Activated CD4-positive, alpha-beta memory T cell treated with anti-CD3 and anti-CD28 coated beads for 36 hours (primary cell): ENCODE data around the gene CLUH. TPM values are rescaled to one million over a fixed set of nuclear protein-coding genes. Genes with fewer than 3 reads are reported as not detected.
"Not testable (repeated sequence)": the region's sequence is repeated elsewhere in the genome, so short reads cannot be mapped to it uniquely, and the experiment has no call there.

Experiments
- CTCF ChIA-PET: fragments of 350-600 bp; sonication (Branson Sonifier 250); formaldehyde crosslinking; loops from one replicate; lab custom pipeline; 2021; ENCODE audit warnings: antibody characterized with exemption, inconsistent platforms; lab: Charles Lee
- POLR2A ChIA-PET: fragments of 350-600 bp; sonication (Branson Sonifier 250); formaldehyde crosslinking; loops from one replicate; lab custom pipeline; 2021; ENCODE audit warnings: antibody characterized with exemption; lab: Charles Lee
- DNase-seq: peaks from one replicate; pipeline ENCODE4 v3.0.0-alpha.2; 2020
- H3K27ac Mint-ChIP-seq: one replicate; pipeline ENCODE4 v1.8.0; 2021; ENCODE audit warnings: mixed read lengths
- H3K27me3 Mint-ChIP-seq: one replicate; pipeline ENCODE4 v1.8.0; 2021; ENCODE audit warnings: mixed read lengths
- H3K36me3 Mint-ChIP-seq: one replicate; pipeline ENCODE4 v1.8.0; 2021; ENCODE audit warnings: mixed read lengths
- H3K4me1 Mint-ChIP-seq: one replicate; pipeline ENCODE4 v1.8.0; 2021; ENCODE audit warnings: low read depth, mixed read lengths
- H3K4me3 Mint-ChIP-seq: one replicate; pipeline ENCODE4 v1.8.0; 2021; ENCODE audit warnings: mild to moderate bottlenecking, mixed read lengths
- H3K9me3 Mint-ChIP-seq: one replicate; pipeline ENCODE4 v1.8.0; 2021; ENCODE audit warnings: mixed read lengths
- intact Hi-C: fragments of 100-400 bp; cut with micrococcal nuclease; formaldehyde crosslinking; loops from one replicate; pipeline ENCODE4 v1.15.1; 2023
- total RNA-seq, 2 experiments: library from RNA; stranded (reverse); gene quantifications; one replicate each; pipeline ENCODE4 v1.2.3, GENCODE V29; 2021

Gene CLUH
- total RNA-seq, 2 experiments from 2014 or later: 78.4 to 80.4 TPM

- Mint-ChIP-seq H3K27me3 (no peaks in the 10 kb centered on the region), H3K36me3 (peaks cover 3% of the 10 kb centered on the region), H3K27ac (peak overlapping the region; percentile 38), H3K4me1 (peaks cover 5% of the 10 kb centered on the region), H3K4me3 (no peak overlapping the region), H3K9me3 (no peaks in the 10 kb centered on the region)
- peak; percentile 8 for DNase-seq
- POLR2A ChIA-PET: interaction anchor here (0.9 kb wide), 1 partner anchor 229 kb away, joined by 3 read pairs; no protein-coding TSS in a partner anchor
- intact Hi-C loops: no loop called here
- CTCF ChIA-PET: no interaction called here
Observed at GRCh38 chr17:2688351-2689342, 22.9 kb downstream of the CLUH start.

GRCh38 chr17:2687074-2687418 lies 24.5 kb downstream of the CLUH start:
- H3K4me1 Mint-ChIP-seq: peaks cover 5% of the 10 kb centered on the region
- H3K9me3 Mint-ChIP-seq: no peaks in the 10 kb centered on the region
- H3K27ac Mint-ChIP-seq: no peak overlapping the region
- no peak for DNase-seq
- CTCF ChIA-PET: interaction anchor here (2.7 kb wide), 1 partner anchor 11 kb away, joined by 14 read pairs; no protein-coding TSS in a partner anchor
- POLR2A ChIA-PET: interaction anchor here (1.1 kb wide), 3 partner anchors 9 to 23 kb away, joined by 3 read pairs; no protein-coding TSS in a partner anchor
- H3K4me3 Mint-ChIP-seq: no peak overlapping the region
- no peaks in the 10 kb centered on the region for H3K27me3 Mint-ChIP-seq
- H3K36me3 Mint-ChIP-seq: peaks cover 7% of the 10 kb centered on the region
- intact Hi-C loops: no loop called here

GRCh38 chr17:2685696-2686095 lies 25.9 kb downstream of the CLUH start:
- POLR2A ChIA-PET: interaction anchor here (1.1 kb wide), 1 partner anchor 25 kb away, joined by 3 read pairs; no protein-coding TSS in a partner anchor
- Mint-ChIP-seq H3K4me3 (no peak overlapping the region), H3K9me3 (no peaks in the 10 kb centered on the region), H3K4me1 (peaks cover 5% of the 10 kb centered on the region), H3K27ac (no peak overlapping the region), H3K27me3 (no peaks in the 10 kb centered on the region), H3K36me3 (peaks cover 18% of the 10 kb centered on the region)
- CTCF ChIA-PET: interaction anchor here (1.1 to 2.7 kb wide), 2 partner anchors 10 to 303 kb away, joined by 4 to 14 read pairs; no protein-coding TSS in a partner anchor
- intact Hi-C loops: no loop called here
- peak; percentile 7 for DNase-seq

GRCh38 chr17:2684549-2684948 lies 27.0 kb downstream of the CLUH start:
- peak; percentile 7 for DNase-seq
- peaks cover 5% of the 10 kb centered on the region for H3K4me1 Mint-ChIP-seq
- intact Hi-C loops: no loop called here
- no peak overlapping the region for H3K4me3 Mint-ChIP-seq
- POLR2A ChIA-PET: no interaction called here
- H3K9me3 Mint-ChIP-seq: no peaks in the 10 kb centered on the region
- peaks cover 26% of the 10 kb centered on the region for H3K36me3 Mint-ChIP-seq
- H3K27ac Mint-ChIP-seq: no peak overlapping the region
- CTCF ChIA-PET: no interaction called here
- H3K27me3 Mint-ChIP-seq: no peaks in the 10 kb centered on the region

GRCh38 chr17:2683912-2684311 lies 27.7 kb downstream of the CLUH start:
- Mint-ChIP-seq H3K4me3 (no peak overlapping the region), H3K4me1 (peaks cover under 1% of the 10 kb centered on the region), H3K27ac (no peak overlapping the region), H3K27me3 (no peaks in the 10 kb centered on the region), H3K9me3 (no peaks in the 10 kb centered on the region), H3K36me3 (peaks cover 30% of the 10 kb centered on the region)
- POLR2A ChIA-PET: no interaction called here
- DNase-seq: peak; percentile 7
- CTCF ChIA-PET: interaction anchor here (1.1 kb wide), 1 partner anchor 8 kb away, joined by 3 read pairs; no protein-coding TSS in a partner anchor
- intact Hi-C loops: no loop called here

- ChIA-PET CTCF (no interaction called here), POLR2A (no interaction called here)
- H3K36me3 Mint-ChIP-seq: peaks cover 31% of the 10 kb centered on the region
- intact Hi-C loops: no loop called here
- DNase-seq: no peak
- no peaks in the 10 kb centered on the region for H3K27me3 Mint-ChIP-seq
- no peaks in the 10 kb centered on the region for H3K4me1 Mint-ChIP-seq
- H3K4me3 Mint-ChIP-seq: no peak overlapping the region
- no peaks in the 10 kb centered on the region for H3K9me3 Mint-ChIP-seq
- H3K27ac Mint-ChIP-seq: no peak overlapping the region
Observed at GRCh38 chr17:2682176-2682938, 29.2 kb downstream of the CLUH start.

GRCh38 chr17:2681650-2682049 lies 29.9 kb downstream of the CLUH start:
- ChIA-PET POLR2A (no interaction called here), CTCF (no interaction called here)
- Mint-ChIP-seq H3K9me3 (no peaks in the 10 kb centered on the region), H3K4me3 (no peak overlapping the region), H3K27me3 (no peaks in the 10 kb centered on the region), H3K4me1 (no peaks in the 10 kb centered on the region), H3K27ac (no peak overlapping the region), H3K36me3 (peaks cover 35% of the 10 kb centered on the region)
- DNase-seq: no peak
- intact Hi-C loops: no loop called here

GRCh38 chr17:2680961-2681360 lies 30.6 kb downstream of the CLUH start:
- intact Hi-C loops: no loop called here
- H3K27me3 Mint-ChIP-seq: no peaks in the 10 kb centered on the region
- H3K9me3 Mint-ChIP-seq: no peaks in the 10 kb centered on the region
- peaks cover 38% of the 10 kb centered on the region for H3K36me3 Mint-ChIP-seq
- H3K4me1 Mint-ChIP-seq: no peaks in the 10 kb centered on the region
- ChIA-PET POLR2A (no interaction called here), CTCF (no interaction called here)
- H3K4me3 Mint-ChIP-seq: no peak overlapping the region
- no peak for DNase-seq
- H3K27ac Mint-ChIP-seq: no peak overlapping the region

GRCh38 chr17:2679247-2679646 lies 32.3 kb downstream of the CLUH start:
- H3K27ac Mint-ChIP-seq, intact Hi-C loops, H3K4me1 Mint-ChIP-seq, DNase-seq, CTCF ChIA-PET, H3K27me3 Mint-ChIP-seq, POLR2A ChIA-PET, H3K9me3 Mint-ChIP-seq, H3K4me3 Mint-ChIP-seq: not testable (repeated sequence)
- peaks cover 45% of the 10 kb centered on the region for H3K36me3 Mint-ChIP-seq

GRCh38 chr17:2672026-2672425 lies 39.5 kb downstream of the CLUH start:
- Mint-ChIP-seq H3K4me3 (no peak overlapping the region), H3K9me3 (no peaks in the 10 kb centered on the region), H3K27me3 (no peaks in the 10 kb centered on the region), H3K4me1 (peaks cover 7% of the 10 kb centered on the region), H3K36me3 (peaks cover 42% of the 10 kb centered on the region), H3K27ac (no peak overlapping the region)
- intact Hi-C loops: no loop called here
- ChIA-PET CTCF (no interaction called here), POLR2A (no interaction called here)
- DNase-seq: no peak

- DNase-seq, H3K27me3 Mint-ChIP-seq, H3K9me3 Mint-ChIP-seq, intact Hi-C loops, POLR2A ChIA-PET, H3K4me3 Mint-ChIP-seq: not testable (repeated sequence)
- Mint-ChIP-seq H3K27ac (peak overlapping the region; percentile 18), H3K36me3 (peaks cover 13% of the 10 kb centered on the region), H3K4me1 (peaks cover 38% of the 10 kb centered on the region)
- CTCF ChIA-PET: interaction anchor here (0.8 to 1.8 kb wide), 2 partner anchors 14 kb away, joined by 3 to 8 read pairs; no protein-coding TSS in a partner anchor
Observed at GRCh38 chr17:2660410-2660809, 51.2 kb downstream of the CLUH start.

- H3K27me3 Mint-ChIP-seq, H3K4me3 Mint-ChIP-seq, intact Hi-C loops, H3K27ac Mint-ChIP-seq, POLR2A ChIA-PET, DNase-seq, H3K9me3 Mint-ChIP-seq: not testable (repeated sequence)
- peaks cover 13% of the 10 kb centered on the region for H3K36me3 Mint-ChIP-seq
- H3K4me1 Mint-ChIP-seq: peaks cover 40% of the 10 kb centered on the region
- CTCF ChIA-PET: interaction anchor here (0.8 kb wide), 1 partner anchor 15 kb away, joined by 3 read pairs; no protein-coding TSS in a partner anchor
Observed at GRCh38 chr17:2659337-2659736, 52.2 kb downstream of the CLUH start.
